Keratinocyte (primary cell): Measurements from ENCODE around the gene PPP2R5C. TPM values are rescaled to one million over a fixed set of nuclear protein-coding genes. Genes with fewer than 3 reads are reported as not detected.
A peak's percentile ranks its signal among the peaks of the same experiment; 100 is the strongest.

Source experiments
- DNase-seq: peaks from one replicate; pipeline ENCODE4 v3.0.0-alpha.2; 2011; ENCODE audit warnings: low read depth, missing footprints, low spot score
- FAIRE-seq: peaks from 2 replicates; lab custom pipeline; 2011; peaks lifted over from hg19 to GRCh38; lab: Jason Lieb, UNC
- H2AFZ ChIP-seq: 2 replicates; pipeline ENCODE4 v1.6.0; 2012; ENCODE audit warnings: low read length, control low read depth, inconsistent platforms; ENCODE audit not compliant: control insufficient read depth
- H3K27ac ChIP-seq: 2 replicates; pipeline ENCODE4 v1.5.1; 2011; ENCODE audit warnings: low read length; ENCODE audit not compliant: control insufficient read depth, insufficient read depth
- H3K27me3 ChIP-seq: 3 replicates; pipeline ENCODE4 v1.6.0; 2011; ENCODE audit warnings: low read length; ENCODE audit not compliant: control insufficient read depth, insufficient read depth; ENCODE audit errors: extremely low read depth
- H3K36me3 ChIP-seq, 2 experiments: 2 replicates in 1 of 2; 3 replicates in 1 of 2; pipeline ENCODE4 v1.5.1; 2011; ENCODE audit warnings: low read length in 2 of 2, mild to moderate bottlenecking in 1 of 2; ENCODE audit not compliant: control insufficient read depth in 2 of 2, insufficient read depth in 2 of 2; ENCODE audit errors: extremely low read depth in 1 of 2
- H3K4me1 ChIP-seq: 3 replicates; pipeline ENCODE4 v1.5.1; 2011; ENCODE audit warnings: low read length; ENCODE audit not compliant: control insufficient read depth, insufficient read depth; ENCODE audit errors: extremely low read depth
- H3K4me2 ChIP-seq: 3 replicates; pipeline ENCODE4 v1.6.0; 2011; ENCODE audit warnings: low read depth, low read length; ENCODE audit not compliant: control insufficient read depth, insufficient read depth; ENCODE audit errors: extremely low read depth
- H3K4me3 ChIP-seq, 3 experiments: fragments of 200-600 bp in 1 of 3; sonication (generic) in 1 of 3; 2 replicates in 2 of 3; 3 replicates in 1 of 3; pipeline ENCODE4 v1.5.1; 2011 to 2016; ENCODE audit warnings: low read length in 3 of 3, mild to moderate bottlenecking in 3 of 3, control low read depth in 2 of 3, inconsistent platforms in 1 of 3, low read depth in 1 of 3, mixed read lengths in 1 of 3, mixed run types in 1 of 3, moderate library complexity in 1 of 3; ENCODE audit not compliant: control insufficient read depth in 2 of 3, insufficient read depth in 2 of 3; ENCODE audit errors: extremely low read depth in 1 of 3
- H3K79me2 ChIP-seq: 2 replicates; pipeline ENCODE4 v1.6.0; 2012; ENCODE audit warnings: low read length; ENCODE audit not compliant: control insufficient read depth, insufficient read depth
- H3K9ac ChIP-seq: 3 replicates; pipeline ENCODE4 v1.6.0; 2011; ENCODE audit warnings: low read length; ENCODE audit not compliant: control insufficient read depth, insufficient read depth; ENCODE audit errors: extremely low read depth
- H3K9me1 ChIP-seq: 3 replicates; pipeline ENCODE4 v1.6.0; 2011; ENCODE audit warnings: low read length; ENCODE audit not compliant: control insufficient read depth, insufficient read depth; ENCODE audit errors: extremely low read depth
- H3K9me3 ChIP-seq: 2 replicates; pipeline ENCODE4 v1.5.1; 2012; ENCODE audit warnings: low read depth, low read length; ENCODE audit not compliant: control insufficient read depth
- H4K20me1 ChIP-seq: 3 replicates; pipeline ENCODE4 v1.6.0; 2011; ENCODE audit warnings: low read length; ENCODE audit not compliant: control insufficient read depth, insufficient read depth; ENCODE audit errors: extremely low read depth
- EZH2 ChIP-seq: IDR thresholded peaks from one replicate; pipeline ENCODE4 v1.6.1; 2012; ENCODE audit warnings: inconsistent platforms, mild to moderate bottlenecking, low read length, moderate library complexity
- dilution Hi-C: fragments of 300-500 bp; cut with MboI; formaldehyde crosslinking; loops from one replicate; pipeline ENCODE4 v1.7.0; 2020; ENCODE audit warnings: low sequenced_read_pairs; ENCODE audit not compliant: extremely low pct_ligation_motif_present
- polyA plus RNA-seq, 5 experiments: library from polyadenylated mRNA; depleted of rRNA in 3 of 5; stranded (reverse) in 3 of 5; stranded (forward) in 1 of 5; unstranded in 1 of 5; fragments of >200 nt; gene quantifications; 1 replicate in 1 of 5; 2 replicates in 3 of 5; 3 replicates in 1 of 5; pipeline versions ENCODE4 v1.2.1 to v1.2.3, GENCODE V29; 2011 to 2012; ENCODE audit warnings: missing spikeins in 2 of 5, low read depth in 1 of 5, low replicate concordance in 1 of 5
- TF ChIP-seq, protein P1 (sequence below), 3 experiments: IDR thresholded peaks in 1 of 3; conservative IDR thresholded peaks in 1 of 3; optimal IDR thresholded peaks in 1 of 3; 2 replicates in 2 of 3; 3 replicates in 1 of 3; pipeline versions ENCODE3 to v1.5.1; 2011; ENCODE audit warnings: low read length in 3 of 3, mild to moderate bottlenecking in 3 of 3, moderate library complexity in 2 of 3, control low read depth in 1 of 3, inconsistent platforms in 1 of 3; ENCODE audit not compliant: insufficient read depth in 2 of 3; ENCODE audit errors: extremely low read depth in 1 of 3

PPP2R5C gene
- polyA plus RNA-seq, 1 donor (not counting 4 experiments of a cell fraction or from before 2014, with no cell fraction given) = 105 TPM

- no peaks in the 10 kb centered on the region for H3K79me2 ChIP-seq
- H3K9me3 ChIP-seq = peaks cover 2% of the 10 kb centered on the region
- no peaks in the 10 kb centered on the region for H3K36me3 ChIP-seq
- H3K4me1 ChIP-seq = peaks cover 27% of the 10 kb centered on the region
- no peaks in the 10 kb centered on the region for H3K9me1 ChIP-seq
- H3K27ac ChIP-seq = no peak overlapping the region
- TF ChIP-seq, protein P1, sequence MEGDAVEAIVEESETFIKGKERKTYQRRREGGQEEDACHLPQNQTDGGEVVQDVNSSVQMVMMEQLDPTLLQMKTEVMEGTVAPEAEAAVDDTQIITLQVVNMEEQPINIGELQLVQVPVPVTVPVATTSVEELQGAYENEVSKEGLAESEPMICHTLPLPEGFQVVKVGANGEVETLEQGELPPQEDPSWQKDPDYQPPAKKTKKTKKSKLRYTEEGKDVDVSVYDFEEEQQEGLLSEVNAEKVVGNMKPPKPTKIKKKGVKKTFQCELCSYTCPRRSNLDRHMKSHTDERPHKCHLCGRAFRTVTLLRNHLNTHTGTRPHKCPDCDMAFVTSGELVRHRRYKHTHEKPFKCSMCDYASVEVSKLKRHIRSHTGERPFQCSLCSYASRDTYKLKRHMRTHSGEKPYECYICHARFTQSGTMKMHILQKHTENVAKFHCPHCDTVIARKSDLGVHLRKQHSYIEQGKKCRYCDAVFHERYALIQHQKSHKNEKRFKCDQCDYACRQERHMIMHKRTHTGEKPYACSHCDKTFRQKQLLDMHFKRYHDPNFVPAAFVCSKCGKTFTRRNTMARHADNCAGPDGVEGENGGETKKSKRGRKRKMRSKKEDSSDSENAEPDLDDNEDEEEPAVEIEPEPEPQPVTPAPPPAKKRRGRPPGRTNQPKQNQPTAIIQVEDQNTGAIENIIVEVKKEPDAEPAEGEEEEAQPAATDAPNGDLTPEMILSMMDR (optimal IDR thresholded peaks at IDR 0.05 in 1 of 3, IDR thresholded peaks at IDR 0.05 in 1 of 3, conservative IDR thresholded peaks at IDR 0.05 in 1 of 3; ENCODE audit: extremely low read depth in 1 of 3, insufficient read depth in 2 of 3, low read length in 3 of 3) = no peak
- no peak for TF ChIP-seq EZH2
- no peak overlapping the region for H3K4me3 ChIP-seq
- no peaks in the 10 kb centered on the region for H4K20me1 ChIP-seq
- FAIRE-seq (peak; percentile 29), DNase-seq (no peak)
- no peak overlapping the region for H3K4me2 ChIP-seq
- no peak overlapping the region for H2AFZ ChIP-seq
- no peaks in the 10 kb centered on the region for H3K27me3 ChIP-seq
- dilution Hi-C loops = no loop called here
- H3K9ac ChIP-seq = no peak overlapping the region
Measured at GRCh38 chr14:101733211-101733610, 28.3 kb upstream of the PPP2R5C start.

- H3K4me2 ChIP-seq = no peak overlapping the region
- no peak overlapping the region for H3K4me3 ChIP-seq
- DNase-seq (no peak), FAIRE-seq (no peak)
- no peaks in the 10 kb centered on the region for H3K9me1 ChIP-seq
- H3K27ac ChIP-seq = no peak overlapping the region
- H3K9me3 ChIP-seq = peaks cover 2% of the 10 kb centered on the region
- no peak overlapping the region for H2AFZ ChIP-seq
- TF ChIP-seq, protein P1 (optimal IDR thresholded peaks at IDR 0.05 in 1 of 3, IDR thresholded peaks at IDR 0.05 in 1 of 3, conservative IDR thresholded peaks at IDR 0.05 in 1 of 3; ENCODE audit: extremely low read depth in 1 of 3, insufficient read depth in 2 of 3, low read length in 3 of 3) = no peak
- TF ChIP-seq EZH2 = no peak
- H3K36me3 ChIP-seq = no peaks in the 10 kb centered on the region
- H3K4me1 ChIP-seq = peaks cover 27% of the 10 kb centered on the region
- dilution Hi-C loops = no loop called here
- H3K27me3 ChIP-seq = no peaks in the 10 kb centered on the region
- no peaks in the 10 kb centered on the region for H3K79me2 ChIP-seq
- H4K20me1 ChIP-seq = no peaks in the 10 kb centered on the region
- H3K9ac ChIP-seq = no peak overlapping the region
Measured at GRCh38 chr14:101734246-101734847, 27.2 kb upstream of the PPP2R5C start.
